RWPE2 (cell line): Measurements from ENCODE around the gene RGS16.

Source experiments
- ATAC-seq: fragments of 200-7000 bp; cut with Tn5 transposase; 3 replicates; pipeline ENCODE4 v1.9.1; 2021; ENCODE audit warnings: low read depth
- DNase-seq: peaks from one replicate; pipeline ENCODE4 v3.0.0-alpha.2; 2020; ENCODE audit warnings: low spot score
- H3K27ac ChIP-seq: fragments of 450-650 bp; 2 replicates; pipeline ENCODE4 v1.5.1; 2017; ENCODE audit warnings: mild to moderate bottlenecking; ENCODE audit not compliant: poor library complexity, severe bottlenecking
- H3K27me3 ChIP-seq: fragments of 250-450 bp; sonication (Bioruptor Pico); 2 replicates; pipeline ENCODE4 v1.5.1; 2021; ENCODE audit warnings: mild to moderate bottlenecking, moderate library complexity; ENCODE audit not compliant: insufficient read depth, poor library complexity, severe bottlenecking
- H3K36me3 ChIP-seq: fragments of 250-450 bp; sonication (Bioruptor Pico); 2 replicates; pipeline ENCODE4 v1.5.1; 2020; ENCODE audit warnings: low read depth, mild to moderate bottlenecking, moderate library complexity
- H3K4me1 ChIP-seq: fragments of 250-450 bp; sonication (Bioruptor Pico); 2 replicates; pipeline ENCODE4 v1.5.1; 2021; ENCODE audit warnings: mild to moderate bottlenecking, moderate library complexity; ENCODE audit not compliant: insufficient read depth, poor library complexity, severe bottlenecking
- H3K4me3 ChIP-seq: fragments of 250-450 bp; sonication (Bioruptor Pico); 2 replicates; pipeline ENCODE4 v1.5.1; 2021; ENCODE audit warnings: mild to moderate bottlenecking, moderate library complexity; ENCODE audit not compliant: severe bottlenecking
- H3K9me3 ChIP-seq: fragments of 250-450 bp; sonication (Bioruptor Pico); 2 replicates; pipeline ENCODE4 v1.5.1; 2021; ENCODE audit warnings: mild to moderate bottlenecking, moderate library complexity; ENCODE audit not compliant: severe bottlenecking
- CTCF ChIP-seq: fragments of 450-650 bp; IDR thresholded peaks from one replicate; pipeline ENCODE4 v1.5.1; 2017; ENCODE audit warnings: mild to moderate bottlenecking, moderate library complexity; ENCODE audit not compliant: poor library complexity, severe bottlenecking

Gene RGS16

GRCh38 chr1:182616130-182617013, 12.2 kb upstream of the RGS16 start:
- no peak for TF ChIP-seq CTCF
- H3K4me1 ChIP-seq = peaks cover 14% of the 10 kb centered on the region
- H3K9me3 ChIP-seq = no peaks in the 10 kb centered on the region
- ATAC-seq = peak; percentile 24; the same call in 2 of the 3 replicates
- H3K27me3 ChIP-seq = peaks cover 26% of the 10 kb centered on the region
- DNase-seq = no peak
- H3K27ac ChIP-seq = no peak overlapping the region
- no peak overlapping the region for H3K4me3 ChIP-seq
- H3K36me3 ChIP-seq = no peaks in the 10 kb centered on the region

DNA sequence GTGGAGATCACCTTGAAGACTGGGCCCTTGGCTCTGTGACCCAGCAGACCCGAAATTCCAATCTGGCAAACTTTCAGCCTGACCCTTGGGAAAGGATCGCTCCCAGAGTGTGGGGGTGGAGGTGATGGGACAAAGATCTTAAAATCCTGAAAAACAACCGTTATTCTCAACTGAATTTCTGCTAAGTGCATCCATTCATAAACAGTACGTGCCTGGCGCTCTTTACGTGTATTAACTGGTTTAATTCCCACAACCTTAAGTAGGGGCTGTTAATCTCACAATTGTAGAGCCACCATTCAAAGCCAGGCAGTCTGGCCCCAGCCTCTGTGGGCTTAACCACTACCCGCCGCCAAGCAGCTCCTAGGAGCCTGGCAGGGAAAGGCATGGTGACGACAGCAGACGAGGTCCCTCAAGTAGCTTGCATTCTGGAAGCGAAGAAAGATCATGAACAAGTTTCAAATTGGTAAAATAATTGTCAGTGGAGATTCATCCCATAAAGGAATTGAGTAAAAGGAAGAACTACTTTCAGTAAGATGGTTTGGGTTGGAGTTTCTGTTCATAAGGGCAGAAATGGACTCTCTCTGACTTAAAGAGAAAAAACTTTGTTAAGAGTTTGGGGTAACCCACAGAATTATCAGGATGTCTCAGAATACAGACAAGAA, 11.4 kb upstream of the RGS16 start:
- no peak for TF ChIP-seq CTCF
- peak overlapping the region; percentile 17 for H3K4me3 ChIP-seq
- no peak; the same call in 2 of the 3 replicates for ATAC-seq
- H3K4me1 ChIP-seq = peaks cover 14% of the 10 kb centered on the region
- no peak overlapping the region for H3K27ac ChIP-seq
- no peaks in the 10 kb centered on the region for H3K9me3 ChIP-seq
- H3K36me3 ChIP-seq = no peaks in the 10 kb centered on the region
- peaks cover 26% of the 10 kb centered on the region for H3K27me3 ChIP-seq
- no peak for DNase-seq

DNA sequence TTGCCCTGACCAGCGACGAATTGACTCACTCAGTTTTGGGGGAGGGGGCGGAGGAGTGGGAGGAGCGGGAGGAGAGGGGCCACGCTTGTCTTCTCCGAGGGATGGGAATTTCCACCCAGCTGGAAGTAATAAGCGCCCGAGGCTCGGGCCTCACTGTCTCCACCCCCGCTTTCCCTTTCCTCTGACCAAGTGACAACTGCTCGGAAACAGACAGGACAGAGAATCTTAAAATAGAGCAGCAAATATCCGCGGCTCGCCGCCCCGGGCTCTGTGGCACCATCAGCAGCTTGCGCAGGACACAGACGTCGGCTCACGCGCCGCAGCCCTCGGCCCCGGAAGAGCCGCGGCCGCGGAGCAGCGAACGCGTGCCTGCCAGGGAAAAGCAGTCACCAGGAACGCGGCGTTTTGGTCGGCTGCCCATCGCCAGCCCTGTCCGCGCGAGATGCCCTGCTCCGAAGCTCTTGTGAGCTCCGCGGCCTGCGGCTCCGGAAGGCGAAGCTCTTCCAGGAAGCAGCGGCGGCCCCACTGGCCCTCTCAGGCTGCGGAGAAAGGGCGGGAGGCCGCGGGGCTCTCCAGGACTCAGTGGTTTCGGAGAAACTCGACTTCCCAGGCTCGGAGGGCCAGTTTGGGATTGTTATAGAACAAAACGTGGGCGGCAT, 10.7 kb upstream of the RGS16 start:
- Histone ChIP-seq H3K36me3 (no peaks in the 10 kb centered on the region), H3K27ac (no peak overlapping the region), H3K4me3 (peak overlapping the region; percentile 17), H3K4me1 (peaks cover 14% of the 10 kb centered on the region), H3K9me3 (no peaks in the 10 kb centered on the region), H3K27me3 (peaks cover 26% of the 10 kb centered on the region)
- no peak for TF ChIP-seq CTCF
- ATAC-seq (peak; percentile 74), DNase-seq (no peak)

DNA sequence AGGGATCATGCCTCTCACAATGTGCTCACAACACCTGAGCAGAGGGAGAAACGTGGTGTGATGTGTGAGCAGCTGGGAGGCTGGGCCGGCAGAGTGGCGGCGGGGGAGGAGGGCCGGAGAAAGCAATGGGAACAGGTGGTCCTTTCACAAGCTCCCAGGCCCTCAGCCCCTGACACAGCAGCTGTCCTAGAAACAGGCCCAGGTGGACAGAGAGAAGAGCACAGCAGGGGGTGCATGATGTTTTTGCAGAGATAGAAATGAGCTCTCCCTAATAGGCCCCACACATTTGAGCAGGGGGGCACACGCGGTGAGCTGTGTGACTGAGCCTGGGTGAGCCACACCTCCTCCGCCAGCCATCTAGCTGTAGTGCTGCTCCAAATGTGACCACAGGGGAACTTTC, 7.6 kb upstream of the RGS16 start:
- Histone ChIP-seq H3K36me3 (no peaks in the 10 kb centered on the region), H3K9me3 (no peaks in the 10 kb centered on the region), H3K27ac (no peak overlapping the region), H3K4me1 (peaks cover 8% of the 10 kb centered on the region), H3K4me3 (no peak overlapping the region), H3K27me3 (peaks cover 26% of the 10 kb centered on the region)
- TF ChIP-seq CTCF = no peak
- ATAC-seq (no peak), DNase-seq (no peak)
